ENCODE data around the gene IL17RC.

DNA sequence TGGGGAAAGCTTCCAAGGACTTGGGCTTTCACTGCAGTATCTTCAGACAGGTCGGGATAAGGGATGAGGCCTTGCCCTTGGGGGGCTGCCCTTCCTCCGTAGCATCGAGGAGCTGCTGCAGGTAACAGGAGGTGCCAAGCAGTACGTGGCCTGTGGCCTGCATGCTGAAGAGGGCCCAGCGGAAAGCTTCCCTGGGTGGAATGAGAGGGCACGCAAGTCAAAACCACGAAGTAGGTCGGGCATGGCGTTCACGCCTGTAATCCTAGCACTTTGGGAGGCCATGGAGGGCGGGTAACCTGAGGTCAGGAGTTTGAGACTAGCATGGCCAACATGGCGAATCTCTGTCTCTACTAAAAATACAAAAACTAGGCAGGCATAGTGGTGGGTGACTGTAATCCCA lies 49.8 kb upstream of the IL17RC start:
- TF ChIP-seq, protein P1, sequence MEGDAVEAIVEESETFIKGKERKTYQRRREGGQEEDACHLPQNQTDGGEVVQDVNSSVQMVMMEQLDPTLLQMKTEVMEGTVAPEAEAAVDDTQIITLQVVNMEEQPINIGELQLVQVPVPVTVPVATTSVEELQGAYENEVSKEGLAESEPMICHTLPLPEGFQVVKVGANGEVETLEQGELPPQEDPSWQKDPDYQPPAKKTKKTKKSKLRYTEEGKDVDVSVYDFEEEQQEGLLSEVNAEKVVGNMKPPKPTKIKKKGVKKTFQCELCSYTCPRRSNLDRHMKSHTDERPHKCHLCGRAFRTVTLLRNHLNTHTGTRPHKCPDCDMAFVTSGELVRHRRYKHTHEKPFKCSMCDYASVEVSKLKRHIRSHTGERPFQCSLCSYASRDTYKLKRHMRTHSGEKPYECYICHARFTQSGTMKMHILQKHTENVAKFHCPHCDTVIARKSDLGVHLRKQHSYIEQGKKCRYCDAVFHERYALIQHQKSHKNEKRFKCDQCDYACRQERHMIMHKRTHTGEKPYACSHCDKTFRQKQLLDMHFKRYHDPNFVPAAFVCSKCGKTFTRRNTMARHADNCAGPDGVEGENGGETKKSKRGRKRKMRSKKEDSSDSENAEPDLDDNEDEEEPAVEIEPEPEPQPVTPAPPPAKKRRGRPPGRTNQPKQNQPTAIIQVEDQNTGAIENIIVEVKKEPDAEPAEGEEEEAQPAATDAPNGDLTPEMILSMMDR (IDR thresholded peaks at IDR 0.05 in 8 of 11, conservative IDR thresholded peaks at IDR 0.05 in 3 of 11), result no peak
- TF ChIP-seq POLR2A (IDR thresholded peaks at IDR 0.05) (no peak), POLR2AphosphoS5 (IDR thresholded peaks at IDR 0.05) (no peak)
